ENCODE measurements around the gene SUSD2. TPM values are rescaled to one million over a fixed set of nuclear protein-coding genes. Genes with fewer than 3 reads are reported as not detected.

SUSD2 gene
- total RNA-seq, 2 experiments from 2014 or later, result 0.38 to 0.54 TPM

GRCh38 chr22:24178502-24179440, 2.5 kb upstream of the SUSD2 start:
- Histone ChIP-seq H3K27ac (ENCODE audit: low read depth, low read length, poor library complexity, severe bottlenecking) (no peak overlapping the region), H4K20me1 (ENCODE audit: insufficient read depth, low read length) (no peaks in the 10 kb centered on the region), H3K9me2 (ENCODE audit: insufficient read depth, low read length) (no peaks in the 10 kb centered on the region), H3K4me2 (ENCODE audit: low read length) (no peak overlapping the region), H3K4me1 (ENCODE audit: insufficient read depth, low read length, poor library complexity, severe bottlenecking) (no peaks in the 10 kb centered on the region), H3K9me3 (ENCODE audit: low read length) (no peaks in the 10 kb centered on the region), H3K4me3 (ENCODE audit: low read depth, low read length, poor library complexity, severe bottlenecking) (no peak overlapping the region), H3K79me2 (ENCODE audit: insufficient read depth, low read depth, low read length) (no peaks in the 10 kb centered on the region), H2AFZ (ENCODE audit: low read length) (no peak overlapping the region), H3K36me3 (ENCODE audit: insufficient read depth, low read length) (peaks cover 6% of the 10 kb centered on the region; the same call in 1 of the 2 replicates)
- CTCF ChIA-PET (ENCODE audit: unreplicated experiment), result interaction anchor here (0.6 to 1.2 kb wide), 2 partner anchors 22 to 166 kb away, joined by 3 to 4 read pairs; no protein-coding TSS in a partner anchor
- TF ChIP-seq EZH2phosphoT487 (IDR thresholded peaks at IDR 0.05; ENCODE audit: borderline replicate concordance, low read depth, low read length), result no peak
- TF ChIP-seq CTCF (conservative IDR thresholded peaks at IDR 0.05; ENCODE audit: low read length), result peak; percentile 77
- POLR2A ChIA-PET, result interaction anchor here (0.9 kb wide), 1 partner anchor 26 kb away, joined by 5 read pairs; no protein-coding TSS in a partner anchor
- intact Hi-C loops (cut with micrococcal nuclease; ENCODE audit: unreplicated experiment), result loop anchor here (5.0 kb wide), 1 partner anchor 191 kb away; no protein-coding TSS in a partner anchor
- peak; percentile 55 for DNase-seq (ENCODE audit: low spot score)
- no TSS peak for BruUV-seq (replicated peaks)

GRCh38 chr22:24179478-24180210, 1.6 kb upstream of the SUSD2 start:
- Histone ChIP-seq H3K9me3 (ENCODE audit: low read length) (no peaks in the 10 kb centered on the region), H3K79me2 (ENCODE audit: insufficient read depth, low read depth, low read length) (no peaks in the 10 kb centered on the region), H2AFZ (ENCODE audit: low read length) (no peak overlapping the region), H3K4me2 (ENCODE audit: low read length) (no peak overlapping the region), H4K20me1 (ENCODE audit: insufficient read depth, low read length) (no peaks in the 10 kb centered on the region), H3K4me3 (ENCODE audit: low read depth, low read length, poor library complexity, severe bottlenecking) (no peak overlapping the region), H3K9me2 (ENCODE audit: insufficient read depth, low read length) (no peaks in the 10 kb centered on the region), H3K36me3 (ENCODE audit: insufficient read depth, low read length) (peaks cover 6% of the 10 kb centered on the region; the same call in 1 of the 2 replicates), H3K4me1 (ENCODE audit: insufficient read depth, low read length, poor library complexity, severe bottlenecking) (no peaks in the 10 kb centered on the region), H3K27ac (ENCODE audit: low read depth, low read length, poor library complexity, severe bottlenecking) (no peak overlapping the region)
- BruUV-seq (replicated peaks), result no TSS peak
- ChIA-PET POLR2A (interaction anchor here (0.9 kb wide), 1 partner anchor 26 kb away, joined by 5 read pairs; no protein-coding TSS in a partner anchor), CTCF (ENCODE audit: unreplicated experiment) (interaction anchor here (1.2 kb wide), 1 partner anchor 22 kb away, joined by 3 read pairs; no protein-coding TSS in a partner anchor)
- no peak for DNase-seq (ENCODE audit: low spot score)
- intact Hi-C loops (cut with micrococcal nuclease; ENCODE audit: unreplicated experiment), result loop anchor here (5.0 kb wide), 1 partner anchor 192 kb away; no protein-coding TSS in a partner anchor
- no peak for TF ChIP-seq CTCF (conservative IDR thresholded peaks at IDR 0.05; ENCODE audit: low read length)
